ENCODE measurements around the gene PEAK3.

PEAK3 gene

GRCh38 chr19:2315121-2315817 is 33.3 kb upstream of the PEAK3 start:
- DNase-seq (ENCODE audit: extremely low read depth, low read depth) = no peak
- TF ChIP-seq CTCF (IDR thresholded peaks at IDR 0.05; ENCODE audit: low read depth, low read length) = no peak

- no peak for TF ChIP-seq CTCF (IDR thresholded peaks at IDR 0.05; ENCODE audit: low read depth, low read length)
- DNase-seq (ENCODE audit: extremely low read depth, low read depth) = no peak
Observed at GRCh38 chr19:2312820-2313501, 31.0 kb upstream of the PEAK3 start.

- no peak for DNase-seq (ENCODE audit: extremely low read depth, low read depth)
- no peak for TF ChIP-seq CTCF (IDR thresholded peaks at IDR 0.05; ENCODE audit: low read depth, low read length)
Observed at GRCh38 chr19:2311093-2311492, 29.1 kb upstream of the PEAK3 start.

GRCh38 chr19:2309734-2310362 is 27.9 kb upstream of the PEAK3 start:
- DNase-seq (ENCODE audit: extremely low read depth, low read depth) = no peak

GRCh38 chr19:2308114-2308556 is 26.2 kb upstream of the PEAK3 start, which contains the start of gene LINGO3:
Gene LINGO3, minus strand, starts transcription at chr19:2308154. Its CDS starts 16,378 bp downstream, at chr19:2291776.
- no peak for DNase-seq (ENCODE audit: extremely low read depth, low read depth)
- TF ChIP-seq CTCF (IDR thresholded peaks at IDR 0.05; ENCODE audit: low read depth, low read length) = no peak

More at GRCh38 chr19:2309734-2310362, 27.9 kb upstream of the PEAK3 start:
- TF ChIP-seq CTCF (IDR thresholded peaks at IDR 0.05; ENCODE audit: low read depth, low read length) = no peak

GRCh38 chr19:2307518-2308012 is 25.6 kb upstream of the PEAK3 start:
- no peak for TF ChIP-seq CTCF (IDR thresholded peaks at IDR 0.05; ENCODE audit: low read depth, low read length)
- DNase-seq (ENCODE audit: extremely low read depth, low read depth) = no peak

GRCh38 chr19:2306971-2307370 is 25.0 kb upstream of the PEAK3 start:
- DNase-seq (ENCODE audit: extremely low read depth, low read depth) = no peak
- no peak for TF ChIP-seq CTCF (IDR thresholded peaks at IDR 0.05; ENCODE audit: low read depth, low read length)

All from AG09319 (cell line).